GM19043 (cell line): ENCODE data around the gene SLC29A4.
"Not testable (repeated sequence)": the region's sequence is repeated elsewhere in the genome, so short reads cannot be mapped to it uniquely, and the experiment has no call there.

Source experiments
- ATAC-seq: cut with Tn5 transposase; IDR thresholded peaks from one replicate; pipeline ENCODE4 v1.9.1; 2021; ENCODE audit warnings: low read depth; ENCODE audit not compliant: unreplicated experiment

Gene SLC29A4

DNA sequence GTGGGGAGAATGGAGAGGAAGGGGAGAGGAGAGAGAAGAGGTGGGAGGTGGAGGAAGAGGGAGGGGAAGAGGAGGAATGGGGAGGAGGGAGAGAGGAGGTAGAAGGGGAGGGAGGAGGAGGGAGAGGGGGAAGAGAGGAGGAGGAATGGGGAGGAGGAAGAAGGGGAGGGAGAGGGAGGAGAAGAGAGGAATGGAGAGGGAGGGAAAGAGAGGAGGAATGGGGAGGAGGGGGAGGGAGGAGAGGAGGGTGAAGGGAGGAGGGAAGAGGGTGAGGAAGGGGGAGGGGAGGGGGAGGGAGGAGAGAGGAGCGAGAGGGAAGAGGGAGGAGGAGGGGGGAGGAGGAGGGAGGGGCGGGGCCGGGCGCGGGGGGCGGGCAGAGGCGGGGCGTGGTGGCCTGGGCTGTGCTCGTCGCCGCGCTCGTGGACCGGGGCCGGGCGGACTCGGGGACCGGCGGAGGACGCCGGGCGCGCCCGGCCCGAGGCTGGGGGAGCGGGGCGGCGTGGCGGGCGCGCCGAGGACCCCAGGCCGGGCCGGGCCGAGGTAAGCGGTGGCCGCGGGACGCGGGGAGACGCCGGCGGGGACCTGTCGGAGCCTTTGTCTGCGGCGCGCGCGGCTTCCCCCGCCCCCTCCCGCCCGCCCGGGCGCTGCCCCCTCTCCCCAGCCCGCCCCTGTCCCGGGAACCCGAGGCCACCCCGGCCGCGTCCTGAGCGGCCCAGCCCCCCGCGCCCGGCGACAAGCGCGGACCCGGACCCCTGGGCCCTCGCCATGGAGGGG lies at the start of gene SLC29A4:
SLC29A4 (plus strand) TSS at position 401 of the 774 bp plus-strand sequence. CDS start 4,874 bp downstream, outside the sequence.
- ATAC-seq: no peak

- ATAC-seq: no peak
These were observed 47.6 kb upstream of the SLC29A4 start for GRCh38 chr7:5234852-5235831.

- no peak for ATAC-seq
These were observed 45.5 kb upstream of the SLC29A4 start for GRCh38 chr7:5237286-5237685.

- no peak for ATAC-seq
These were observed 44.2 kb upstream of the SLC29A4 start for GRCh38 chr7:5238500-5238899.

DNA sequence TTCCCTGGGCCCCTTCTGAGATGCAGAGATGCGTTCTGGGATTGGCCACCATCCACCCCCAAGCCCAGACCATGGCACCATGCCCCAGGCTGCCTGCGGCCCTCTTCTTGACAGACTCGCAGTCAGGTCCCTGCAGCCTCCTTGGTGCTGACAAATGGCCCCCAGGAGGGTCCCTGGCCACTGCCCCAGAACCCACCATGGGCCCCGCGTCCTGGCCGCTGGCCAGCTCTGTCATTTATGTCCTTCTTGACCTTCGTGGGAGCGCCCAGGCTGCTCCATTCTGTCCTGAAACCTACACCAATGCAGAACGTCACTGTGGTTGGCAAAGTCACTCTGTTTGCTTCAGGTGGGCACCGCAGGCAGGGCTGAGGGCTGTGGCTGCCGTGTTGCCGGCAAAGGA lies 39.5 kb upstream of the SLC29A4 start:
- no peak for ATAC-seq

DNA sequence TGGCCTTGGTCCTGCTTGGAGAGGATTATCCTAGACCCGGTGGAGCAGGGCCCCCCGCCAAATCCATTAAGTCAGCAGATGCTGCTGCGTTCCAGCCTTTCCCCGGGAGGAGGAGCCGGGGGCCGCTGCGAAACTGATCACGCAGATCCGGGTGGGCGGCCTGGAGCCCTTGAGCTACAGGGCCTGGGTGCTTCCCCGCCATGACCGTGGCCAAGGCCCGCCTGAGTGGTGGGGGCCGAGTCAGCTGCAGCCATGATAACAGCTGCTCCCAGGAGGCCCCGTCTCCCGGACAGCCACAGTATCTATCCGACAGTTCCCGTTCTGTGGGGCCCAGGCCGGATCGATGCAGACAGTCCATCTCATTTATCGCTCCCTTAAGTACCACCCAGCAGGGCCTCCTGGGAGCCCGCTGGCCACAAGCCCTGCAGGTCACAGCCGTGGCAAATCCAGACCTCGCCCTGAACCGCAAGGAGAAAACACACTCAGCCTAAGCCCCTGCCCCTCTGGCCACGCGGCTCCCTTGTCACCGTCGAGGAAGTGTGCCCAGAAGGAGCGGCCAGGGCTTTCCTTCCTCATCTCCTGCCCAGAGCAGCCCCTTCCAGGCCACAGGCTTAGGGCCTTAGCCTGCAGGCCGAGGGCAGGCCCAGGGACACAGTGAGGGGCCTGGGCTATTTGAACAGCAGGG lies 34.4 kb upstream of the SLC29A4 start:
- no peak for ATAC-seq

- not testable (repeated sequence) for ATAC-seq
These were observed 32.0 kb upstream of the SLC29A4 start for GRCh38 chr7:5250787-5251186.

- ATAC-seq: not testable (repeated sequence)
These were observed 29.2 kb upstream of the SLC29A4 start for GRCh38 chr7:5253529-5253928.

DNA sequence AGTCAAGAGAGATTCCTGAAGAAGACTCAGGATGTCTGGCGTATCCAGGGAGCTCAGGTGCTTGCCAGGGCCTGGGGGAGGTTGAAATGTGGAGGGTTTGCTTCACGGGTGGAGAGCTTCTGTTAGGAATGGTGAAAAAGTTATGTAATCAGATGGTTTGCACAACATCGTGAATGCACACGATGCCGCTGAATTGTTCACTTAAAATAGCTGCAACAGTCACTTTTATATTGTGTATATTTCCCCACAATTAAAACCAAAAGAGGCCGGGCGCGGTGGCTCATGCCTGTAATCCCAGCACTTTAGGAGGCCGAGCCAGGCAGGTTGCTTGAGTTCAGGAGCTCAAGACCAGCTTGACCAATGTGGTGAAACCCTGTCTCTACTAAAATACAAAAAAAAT lies 28.4 kb upstream of the SLC29A4 start:
- not testable (repeated sequence) for ATAC-seq

GRCh38 chr7:5255832-5256231 lies 26.9 kb upstream of the SLC29A4 start:
- ATAC-seq: no peak

GRCh38 chr7:5260530-5261068 lies 22.1 kb upstream of the SLC29A4 start:
- ATAC-seq: not testable (repeated sequence)

- ATAC-seq: not testable (repeated sequence)
These were observed 19.7 kb upstream of the SLC29A4 start for GRCh38 chr7:5263066-5263465.

DNA sequence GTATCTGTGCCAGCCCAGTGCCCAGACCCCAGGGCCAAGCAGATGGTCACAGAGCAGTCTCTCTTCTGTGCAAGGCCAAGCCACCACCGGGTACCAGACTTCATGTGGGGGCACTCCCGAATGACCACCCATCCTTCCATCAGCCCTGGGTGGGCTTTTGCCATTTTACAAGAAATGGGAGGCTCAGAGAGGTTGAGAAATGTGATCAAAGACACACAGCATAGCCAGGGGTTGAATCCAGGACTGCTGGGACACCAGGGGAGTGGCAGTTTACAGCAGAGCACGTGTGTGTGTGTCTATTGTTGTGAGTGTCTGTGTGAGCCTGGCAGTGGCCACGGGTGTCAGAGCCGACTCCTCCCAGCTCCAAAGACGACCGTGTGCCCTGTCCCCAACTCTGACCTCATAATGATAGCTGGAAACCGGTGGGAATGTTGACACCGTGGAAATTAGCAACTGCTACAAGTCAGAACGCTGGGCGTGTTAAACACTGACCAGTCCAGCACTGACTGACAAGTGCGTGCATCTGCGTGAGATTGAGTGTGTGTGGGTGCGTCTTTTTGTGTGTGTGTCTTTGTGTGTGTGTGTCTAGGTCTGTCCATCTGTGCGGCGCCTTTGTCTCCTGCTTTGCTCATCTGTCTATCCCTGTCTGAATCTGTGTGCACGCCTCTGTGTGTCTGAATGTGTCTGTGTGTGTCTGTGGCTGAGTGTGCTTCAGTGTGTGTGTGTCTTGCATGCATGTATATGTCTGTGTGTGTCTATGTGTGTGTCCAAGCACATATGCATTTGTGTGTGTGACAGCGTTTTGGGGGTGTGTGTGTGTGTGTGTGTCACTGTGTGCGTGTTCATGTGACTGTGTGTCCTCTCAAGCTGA lies 17.2 kb upstream of the SLC29A4 start:
- no peak for ATAC-seq

- no peak for ATAC-seq
These were observed 16.3 kb upstream of the SLC29A4 start for GRCh38 chr7:5266191-5267028.

DNA sequence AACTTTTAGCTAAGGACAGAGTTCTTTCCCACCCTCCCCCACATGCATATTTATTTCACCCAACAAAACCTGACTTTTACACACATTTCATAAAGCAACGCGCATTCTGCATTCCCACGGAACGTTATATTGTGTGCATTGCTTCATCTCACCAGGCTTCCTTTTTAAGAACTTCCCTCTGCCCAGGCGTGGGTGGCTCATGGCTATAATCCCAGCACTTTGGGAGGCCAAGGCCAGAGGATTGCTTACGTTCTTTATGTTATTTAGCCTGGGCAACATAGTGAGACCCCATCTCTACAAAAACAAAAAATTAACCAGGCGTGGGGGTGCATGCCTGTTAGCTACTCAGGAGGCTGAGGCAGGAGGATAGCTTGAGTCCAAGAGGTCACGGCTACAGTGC lies 14.9 kb upstream of the SLC29A4 start:
- ATAC-seq: not testable (repeated sequence)

- not testable (repeated sequence) for ATAC-seq
These were observed 12.6 kb upstream of the SLC29A4 start for GRCh38 chr7:5269992-5270657.

DNA sequence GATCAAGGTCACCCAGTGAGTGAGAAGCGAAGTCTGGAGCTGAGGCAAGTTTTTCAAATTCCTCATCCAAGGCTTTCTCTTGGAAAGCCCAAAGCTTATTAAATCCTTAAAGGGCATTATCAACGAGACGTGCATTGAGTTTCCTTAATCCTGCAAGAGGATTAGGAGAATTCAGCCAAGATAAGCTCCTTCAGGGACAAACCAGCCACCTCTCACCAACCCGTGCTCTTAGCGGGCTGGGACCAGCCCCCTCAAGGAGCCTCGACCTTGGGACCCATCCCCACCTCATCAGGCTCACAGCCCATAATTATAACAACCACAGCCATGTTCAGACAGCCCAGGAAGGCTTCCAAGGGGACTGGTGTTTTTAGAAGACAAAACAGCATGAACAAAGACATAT lies 12.0 kb upstream of the SLC29A4 start:
- ATAC-seq: no peak

DNA sequence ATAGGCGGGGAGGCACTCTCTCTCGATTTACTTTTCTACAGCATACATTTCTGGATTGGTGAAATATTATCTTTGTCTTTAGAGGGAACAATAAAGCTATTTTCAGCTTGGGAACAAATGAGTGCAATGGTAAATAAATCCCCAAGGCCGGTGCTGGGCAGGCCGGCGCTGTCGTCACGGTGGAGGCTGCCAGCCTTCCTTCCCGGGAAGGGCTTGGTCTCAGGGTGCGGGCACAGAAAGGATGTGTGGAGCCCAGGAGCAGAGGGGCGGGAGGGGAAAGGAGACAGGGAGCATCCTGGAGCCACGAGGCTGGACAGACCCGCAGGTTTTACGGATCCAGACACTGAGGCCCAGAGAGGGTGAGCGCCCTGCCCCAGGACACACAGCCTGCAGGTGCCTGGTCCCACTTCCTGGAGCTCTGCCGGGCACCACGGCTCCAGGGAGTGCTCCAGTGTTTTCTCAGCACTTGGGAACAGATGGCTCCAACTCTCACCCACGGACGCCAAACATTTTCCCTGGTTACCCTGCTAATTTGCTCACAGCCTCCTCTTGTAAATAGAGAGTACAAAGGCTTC lies 8.8 kb upstream of the SLC29A4 start:
- not testable (repeated sequence) for ATAC-seq
